H1 (cell line): ENCODE data around the gene QSOX1. TPM values are rescaled to one million over a fixed set of nuclear protein-coding genes. Genes with fewer than 3 reads are reported as not detected.

Experiments used
- CTCF ChIA-PET: fragments of 300-600 bp; sonication (Branson Sonifier 250); formaldehyde crosslinking; loops from one replicate; lab custom pipeline; 2021; ENCODE audit not compliant: partially characterized antibody; lab: Charles Lee
- POLR2A ChIA-PET: fragments of 300-600 bp; sonication (Branson Sonifier 250); formaldehyde crosslinking; loops from one replicate; lab custom pipeline; 2021; ENCODE audit warnings: inconsistent platforms; ENCODE audit not compliant: partially characterized antibody; lab: Charles Lee
- DNase-seq, 2 experiments: peaks; one replicate each; pipeline versions ENCODE4 v3.0.0 to v3.0.0-alpha.2; 2010 to 2022; ENCODE audit warnings: low spot score in 2 of 2, low read depth in 1 of 2, mixed read lengths in 1 of 2
- FAIRE-seq: peaks from 2 replicates; lab custom pipeline; 2011; peaks lifted over from hg19 to GRCh38; lab: Jason Lieb, UNC
- H2AFZ ChIP-seq: 2 replicates; pipeline ENCODE4 v1.8.1; 2012; ENCODE audit warnings: low read length, inconsistent platforms
- H2AK5ac ChIP-seq: 2 replicates; pipeline ENCODE4 v1.6.1; 2013; ENCODE audit warnings: low read depth, low read length
- H2BK120ac ChIP-seq: replicated peaks from 2 replicates; pipeline ENCODE3; 2013; ENCODE audit warnings: low read depth, low read length, inconsistent platforms
- H2BK12ac ChIP-seq: 2 replicates; pipeline ENCODE4 v1.6.1; 2013; ENCODE audit warnings: low read depth, low read length
- H2BK15ac ChIP-seq: 2 replicates; pipeline ENCODE4 v1.6.1; 2013; ENCODE audit warnings: low read length
- H2BK20ac ChIP-seq: 2 replicates; pipeline ENCODE4 v1.6.1; 2013; ENCODE audit warnings: low read length
- H2BK5ac ChIP-seq: 2 replicates; pipeline ENCODE4 v1.6.1; 2013; ENCODE audit warnings: low read depth, low read length
- H3K14ac ChIP-seq: 2 replicates; pipeline ENCODE4 v1.6.1; 2013; ENCODE audit warnings: inconsistent platforms; ENCODE audit not compliant: insufficient read length
- H3K18ac ChIP-seq: 2 replicates; pipeline ENCODE4 v1.6.1; 2013; ENCODE audit warnings: low read length; ENCODE audit errors: extremely low read depth
- H3K23ac ChIP-seq: 2 replicates; pipeline ENCODE4 v1.6.1; 2013; ENCODE audit warnings: inconsistent platforms; ENCODE audit not compliant: insufficient read length
- H3K23me2 ChIP-seq: 2 replicates; pipeline ENCODE4 v1.6.1; 2013; ENCODE audit warnings: low read depth, low read length
- H3K27ac ChIP-seq: 2 replicates; pipeline ENCODE4 v1.6.1; 2011; ENCODE audit warnings: low read depth, low read length, inconsistent platforms
- H3K27me3 ChIP-seq, 4 experiments: replicated peaks in 1 of 4; 1 replicate in 1 of 4; 2 replicates in 3 of 4; pipeline versions ENCODE4 v1.6.1 to v1.8.1; 2011 to 2013; ENCODE audit warnings: low read length in 3 of 4, mild to moderate bottlenecking in 3 of 4, inconsistent platforms in 2 of 4, mixed read lengths in 2 of 4, moderate library complexity in 1 of 4; ENCODE audit not compliant: control insufficient read depth in 3 of 4, insufficient read depth in 3 of 4; ENCODE audit errors: extremely low read depth in 1 of 4
- H3K36me3 ChIP-seq, 4 experiments: 2 replicates each; pipeline versions ENCODE4 v1.6.1 to v1.8.1; 2011 to 2013; ENCODE audit warnings: mild to moderate bottlenecking in 4 of 4, low read length in 3 of 4, moderate library complexity in 2 of 4, control low read depth in 1 of 4, inconsistent platforms in 1 of 4; ENCODE audit not compliant: insufficient read depth in 4 of 4, control insufficient read depth in 2 of 4
- H3K4ac ChIP-seq: replicated peaks from 2 replicates; pipeline ENCODE3; 2013; ENCODE audit warnings: low read length, low read depth, mixed read lengths, inconsistent platforms; ENCODE audit not compliant: insufficient read length
- H3K4me1 ChIP-seq, 4 experiments: replicated peaks in 1 of 4; 1 replicate in 1 of 4; 2 replicates in 3 of 4; pipeline versions ENCODE4 v1.6.1 to v1.8.1; 2011 to 2013; ENCODE audit warnings: low read length in 3 of 4, inconsistent platforms in 2 of 4, mixed read lengths in 1 of 4; ENCODE audit not compliant: insufficient read depth in 4 of 4, control insufficient read depth in 3 of 4
- H3K4me2 ChIP-seq, 2 experiments: 2 replicates each; pipeline versions ENCODE4 v1.6.1 to v1.8.1; 2011 to 2013; ENCODE audit warnings: low read depth in 2 of 2, low read length in 2 of 2, control low read depth in 1 of 2, inconsistent platforms in 1 of 2, mild to moderate bottlenecking in 1 of 2; ENCODE audit not compliant: insufficient read depth in 1 of 2
- H3K4me3 ChIP-seq, 4 experiments: fragments of 200-600, 300-600 bp in 1 of 4; sonication (generic), shearing (Covaris generic), sonication (Bioruptor Twin) in 1 of 4; 2 replicates each; pipeline versions ENCODE4 v1.5.1 to v1.8.1; 2011 to 2016; ENCODE audit warnings: low read length in 4 of 4, low read depth in 3 of 4, control low read depth in 2 of 4, inconsistent platforms in 2 of 4, mild to moderate bottlenecking in 2 of 4, mixed read lengths in 1 of 4, moderate library complexity in 1 of 4; ENCODE audit not compliant: insufficient read depth in 2 of 4; ENCODE audit errors: extremely low read depth in 1 of 4
- H3K56ac ChIP-seq: replicated peaks from 2 replicates; pipeline ENCODE3; 2013; ENCODE audit warnings: low read depth, mild to moderate bottlenecking, mixed read lengths, low read length, inconsistent platforms; ENCODE audit not compliant: insufficient read length
- H3K79me1 ChIP-seq: 2 replicates; pipeline ENCODE4 v1.6.1; 2013; ENCODE audit warnings: low read depth, low read length, control low read depth
- H3K79me2 ChIP-seq, 2 experiments: 2 replicates each; pipeline versions ENCODE4 v1.6.1 to v1.8.1; 2012 to 2013; ENCODE audit warnings: low read length in 2 of 2, mild to moderate bottlenecking in 2 of 2, inconsistent platforms in 1 of 2; ENCODE audit not compliant: insufficient read depth in 2 of 2, control insufficient read depth in 1 of 2
- H3K9ac ChIP-seq, 4 experiments: replicated peaks in 1 of 4; 1 replicate in 1 of 4; 2 replicates in 3 of 4; pipeline versions ENCODE4 v1.6.1 to v1.8.1; 2011 to 2013; ENCODE audit warnings: low read depth in 3 of 4, low read length in 3 of 4, control low read depth in 2 of 4, mild to moderate bottlenecking in 2 of 4, moderate library complexity in 2 of 4, inconsistent platforms in 1 of 4; ENCODE audit errors: extremely low read depth in 1 of 4
- H3K9me3 ChIP-seq, 2 experiments: 2 replicates each; pipeline versions ENCODE4 v1.6.1 to v1.8.1; 2012 to 2013; ENCODE audit warnings: mild to moderate bottlenecking in 2 of 2, moderate library complexity in 2 of 2, control low read depth in 1 of 2, inconsistent platforms in 1 of 2, low read depth in 1 of 2, low read length in 1 of 2, mixed read lengths in 1 of 2; ENCODE audit not compliant: insufficient read depth in 2 of 2
- H4K20me1 ChIP-seq, 2 experiments: replicated peaks in 1 of 2; 2 replicates each; pipeline versions ENCODE3 to v1.8.1; 2011 to 2013; ENCODE audit warnings: inconsistent platforms in 2 of 2, low read length in 2 of 2, mild to moderate bottlenecking in 1 of 2; ENCODE audit not compliant: insufficient read depth in 2 of 2, control insufficient read depth in 1 of 2
- H4K5ac ChIP-seq: 2 replicates; pipeline ENCODE4 v1.6.1; 2013; ENCODE audit warnings: low read length, low read depth, mixed read lengths, inconsistent platforms; ENCODE audit not compliant: insufficient read length
- H4K8ac ChIP-seq: 2 replicates; pipeline ENCODE4 v1.8.0; 2013; ENCODE audit warnings: mild to moderate bottlenecking, moderate library complexity, low read length, inconsistent platforms; ENCODE audit not compliant: insufficient read depth; ENCODE audit errors: extremely low read depth
- H4K91ac ChIP-seq: replicated peaks from 2 replicates; pipeline ENCODE3; 2013; ENCODE audit warnings: low read length, mixed read lengths, inconsistent platforms; ENCODE audit not compliant: insufficient read length
- SP2 ChIP-seq: IDR thresholded peaks from 2 replicates; pipeline ENCODE4 v1.6.1; 2012; ENCODE audit warnings: mild to moderate bottlenecking, low read length, inconsistent platforms
- TAF7 ChIP-seq: optimal IDR thresholded peaks from 2 replicates; pipeline ENCODE3; 2011; ENCODE audit warnings: low read depth, mild to moderate bottlenecking, inconsistent platforms, low read length, moderate library complexity, borderline replicate concordance
- ZNF274 ChIP-seq: IDR thresholded peaks from 2 replicates; pipeline ENCODE4 v1.7.0; 2012; ENCODE audit warnings: low read length, borderline replicate concordance; ENCODE audit errors: extremely low read depth
- WGBS, 2 experiments: shearing (Covaris generic) in 1 of 2; methylation state at CpG; one replicate each; pipeline versions ENCODE4 v1.1.6 to v1.1.7; 2013 to 2015; ENCODE audit warnings: low lambda C conversion rate in 2 of 2, mixed read lengths in 2 of 2, inconsistent platforms in 1 of 2, low coverage in 1 of 2, missing lambda C conversion rate in 1 of 2; ENCODE audit not compliant: insufficient replicate concordance in 2 of 2, insufficient coverage in 1 of 2, insufficient read length in 1 of 2; ENCODE audit errors: extremely low coverage in 1 of 2, missing lambda C conversion rate in 1 of 2; 5-methylcytosine and 5-hydroxymethylcytosine counted together
- polyA plus RNA-seq, 7 experiments: library from polyadenylated mRNA; depleted of rRNA in 3 of 7; stranded (reverse) in 5 of 7; unstranded in 2 of 7; fragments of >200 nt in 5 of 7; fragments of 200-250 nt in 2 of 7; gene quantifications; 1 replicate in 5 of 7; 2 replicates in 1 of 7; 4 replicates in 1 of 7; pipeline versions ENCODE4 v1.2.1 to v1.2.3, GENCODE V29; 2011 to 2013; ENCODE audit warnings: missing spikeins in 2 of 7, mixed read lengths in 2 of 7
- total RNA-seq: library from RNA; stranded (reverse); fragmentation: NEBNext Ultra II Directional; extraction: Animal tissue kit (Norgen Biotek cat#: 25700); gene quantifications from 2 replicates; pipeline ENCODE4 v1.2.1, GENCODE V29; 2021

QSOX1 gene
- total and polyA plus RNA-seq, 2 of the 8 experiments (the other 6 are each of a cell fraction or from before 2014, with no cell fraction given): 97.7 to 123 TPM

DNA sequence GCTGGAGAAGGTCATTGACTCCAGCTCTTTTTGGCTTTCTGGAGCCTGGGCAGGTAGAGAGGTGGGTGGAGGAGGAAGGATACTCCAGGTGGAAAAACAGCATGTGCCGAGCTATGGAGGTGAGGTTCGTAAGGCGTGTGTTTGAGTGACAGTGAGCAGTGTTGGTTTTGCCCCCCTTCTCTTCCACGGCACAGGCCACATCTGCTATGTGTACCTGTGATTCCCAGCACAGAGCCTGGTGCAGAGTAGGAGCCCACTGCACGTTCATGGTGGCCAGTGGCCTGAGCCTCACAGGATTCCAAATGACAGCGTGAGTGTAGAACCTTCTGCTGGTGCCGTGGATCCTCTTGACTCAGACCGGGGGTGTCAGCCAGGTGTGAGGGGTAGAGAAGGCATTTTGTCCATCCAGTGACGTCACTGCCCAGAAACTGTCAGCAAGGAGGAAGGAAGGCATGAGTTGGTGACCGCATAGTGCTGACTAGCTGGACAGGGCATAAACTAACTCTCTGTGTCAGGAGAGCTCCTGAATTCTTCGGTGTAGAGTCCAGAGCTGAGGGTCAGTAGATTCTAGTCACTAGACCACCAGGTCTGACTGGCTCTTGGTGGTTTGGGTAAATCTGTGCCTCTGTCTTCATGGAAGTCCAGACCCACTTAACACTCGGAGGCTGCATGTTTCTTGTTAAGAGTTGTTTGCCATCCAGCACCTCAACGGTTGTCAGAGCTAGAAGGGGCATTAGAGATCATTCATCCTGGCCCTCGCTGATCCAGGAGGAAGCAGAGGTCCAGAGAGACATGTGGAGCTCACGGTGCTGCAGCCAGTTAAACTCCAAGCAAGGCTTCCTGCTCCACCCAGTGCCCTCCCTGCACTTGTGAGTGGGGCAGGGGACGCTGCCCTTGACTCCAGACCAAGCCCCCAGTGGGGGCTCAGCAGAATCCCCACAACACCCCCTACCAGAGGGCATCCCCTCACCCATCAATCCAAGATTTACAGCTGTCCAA lies 3.8 kb downstream of the QSOX1 start:
- peaks cover 0 to 7% (median 3%) of the 10 kb centered on the region in 4 experiments; a peak in 5 of 7 replicates for H3K27me3 ChIP-seq
- H2BK15ac ChIP-seq: 0 out of 2 replicates have a peak overlapping the region, but pooled peaks have one; percentile 77
- no peak overlapping the region for H2BK20ac ChIP-seq
- no peak overlapping the region for H4K8ac ChIP-seq
- no peak overlapping the region for H2BK5ac ChIP-seq
- no peak overlapping the region for H4K91ac ChIP-seq
- H4K5ac ChIP-seq: no peak overlapping the region
- TF ChIP-seq ZNF274 (no peak), SP2 (no peak), TAF7 (no peak)
- peaks cover 16% of the 10 kb centered on the region for H3K79me1 ChIP-seq
- H3K4me1 ChIP-seq: peaks cover 1 to 11% (median 6%) of the 10 kb centered on the region in 4 experiments; a peak in 6 of 7 replicates
- no peak overlapping the region for H3K18ac ChIP-seq
- no peak overlapping the region for H3K27ac ChIP-seq
- DNase-seq: peak in 1 of 2 experiments; percentile 30
- no peak overlapping the region for H3K14ac ChIP-seq
- peaks cover 5 to 61% of the 10 kb centered on the region in 2 experiments; a peak in 3 of 4 replicates for H3K79me2 ChIP-seq
- ChIA-PET POLR2A (interaction anchor here (2.4 kb wide), 1 partner anchor 9 kb away, joined by 8 read pairs; no protein-coding TSS in a partner anchor), CTCF (interaction anchor here (0.7 to 8.1 kb wide), 8 partner anchors 9 to 1923 kb away, joined by 3 to 108 read pairs (median 4); no protein-coding TSS in a partner anchor)
- peaks cover 8% of the 10 kb centered on the region for H3K23me2 ChIP-seq
- no peaks in the 10 kb centered on the region for H3K36me3 ChIP-seq
- no peak overlapping the region for H3K9ac ChIP-seq
- no peak overlapping the region for H2AK5ac ChIP-seq
- no peak overlapping the region for H2BK12ac ChIP-seq
- H2BK120ac ChIP-seq: no peak overlapping the region
- no peak overlapping the region for H3K4ac ChIP-seq
- no peak overlapping the region for H3K4me2 ChIP-seq
- peaks cover 10 to 13% of the 10 kb centered on the region in 2 experiments for H4K20me1 ChIP-seq
- H2AFZ ChIP-seq: no peak overlapping the region
- H3K4me3 ChIP-seq: no peak overlapping the region
- H3K9me3 ChIP-seq: no peaks in the 10 kb centered on the region
- 90% methylated on average over 16 of the region's 16 CpGs; no CpG with 5 or more reads in 1 of the 2 experiments for WGBS, 2 experiments
- no peak for FAIRE-seq
- H3K23ac ChIP-seq: no peak overlapping the region
- H3K56ac ChIP-seq: no peak overlapping the region
